Liver (tissue), 9 donors: ENCODE measurements around the gene LYVE1. TPM values are rescaled to one million over a fixed set of nuclear protein-coding genes. Genes with fewer than 3 reads are reported as not detected.

Source experiments
- DNase-seq: peaks from one replicate; pipeline ENCODE4 v3.0.0-alpha.2; 2017; ENCODE audit warnings: low spot score
- H3K27ac ChIP-seq, 2 donors: one replicate each; pipeline ENCODE4 v1.7.0; 2013; ENCODE audit warnings: inconsistent platforms in 2 of 2, low read length in 2 of 2, control low read depth in 1 of 2, low read depth in 1 of 2, mild to moderate bottlenecking in 1 of 2
- H3K27me3 ChIP-seq, 4 donors: one replicate each; pipeline versions ENCODE4 v1.6.1 to v1.7.0; 2013; ENCODE audit warnings: low read length in 3 of 4, inconsistent platforms in 1 of 4, mild to moderate bottlenecking in 1 of 4, moderate library complexity in 1 of 4; ENCODE audit not compliant: control insufficient read depth in 4 of 4, insufficient read depth in 4 of 4
- H3K36me3 ChIP-seq, 4 donors: one replicate each; pipeline versions ENCODE4 v1.6.1 to v1.7.0; 2013; ENCODE audit warnings: low read length in 3 of 4, mild to moderate bottlenecking in 3 of 4, low read depth in 1 of 4, moderate library complexity in 1 of 4; ENCODE audit not compliant: control insufficient read depth in 4 of 4, insufficient read depth in 3 of 4
- H3K4me1 ChIP-seq, 4 donors: one replicate each; pipeline versions ENCODE4 v1.6.1 to v1.7.0; 2013; ENCODE audit warnings: low read length in 3 of 4, mild to moderate bottlenecking in 3 of 4, moderate library complexity in 1 of 4; ENCODE audit not compliant: control insufficient read depth in 4 of 4, insufficient read depth in 4 of 4
- H3K4me3 ChIP-seq, 3 donors: one replicate each; pipeline versions ENCODE4 v1.6.1 to v1.7.0; 2013; ENCODE audit warnings: low read length in 3 of 3, control low read depth in 1 of 3, low read depth in 1 of 3, mild to moderate bottlenecking in 1 of 3
- H3K9ac ChIP-seq, 2 donors: one replicate each; pipeline ENCODE4 v1.7.0; 2013; ENCODE audit warnings: low read length in 2 of 2, mild to moderate bottlenecking in 2 of 2, moderate library complexity in 2 of 2, control low read depth in 1 of 2, low read depth in 1 of 2
- H3K9me3 ChIP-seq, 4 donors: one replicate each; pipeline versions ENCODE4 v1.6.1 to v1.7.0; 2013; ENCODE audit warnings: low read length in 3 of 4; ENCODE audit not compliant: control insufficient read depth in 4 of 4
- EGR1 ChIP-seq, 2 donors: IDR thresholded peaks; 2 replicates each; pipeline ENCODE4 v1.6.1; 2016 to 2018; ENCODE audit warnings: antibody characterized with exemption in 2 of 2, low read depth in 2 of 2
- FOXA1 ChIP-seq: IDR thresholded peaks from 2 replicates; pipeline ENCODE4 v1.6.1; 2016; ENCODE audit warnings: antibody characterized with exemption
- FOXA2 ChIP-seq: IDR thresholded peaks from 2 replicates; pipeline ENCODE4 v1.6.1; 2016; ENCODE audit warnings: antibody characterized with exemption
- GABPA ChIP-seq, 2 donors: IDR thresholded peaks in 1 of 2; conservative IDR thresholded peaks in 1 of 2; 2 replicates each; pipeline ENCODE4 v1.6.1; 2016; ENCODE audit warnings: antibody characterized with exemption in 2 of 2, mild to moderate bottlenecking in 1 of 2, moderate library complexity in 1 of 2
- HNF4A ChIP-seq, 2 donors: conservative IDR thresholded peaks; 2 replicates each; pipeline ENCODE4 v1.6.1; 2016; ENCODE audit warnings: antibody characterized with exemption in 2 of 2, mild to moderate bottlenecking in 2 of 2
- HNF4G ChIP-seq: IDR thresholded peaks from 2 replicates; pipeline ENCODE4 v1.6.1; 2016; ENCODE audit warnings: antibody characterized with exemption
- JUND ChIP-seq, 2 donors: IDR thresholded peaks; 2 replicates each; pipeline ENCODE4 v1.6.1; 2016; ENCODE audit warnings: antibody characterized with exemption in 2 of 2
- MAX ChIP-seq: IDR thresholded peaks from 2 replicates; pipeline ENCODE4 v1.6.1; 2016; ENCODE audit warnings: antibody characterized with exemption
- NR2F2 ChIP-seq: IDR thresholded peaks from 2 replicates; pipeline ENCODE4 v1.6.1; 2016; ENCODE audit warnings: antibody characterized with exemption
- RAD21 ChIP-seq, 2 donors: IDR thresholded peaks; 2 replicates each; pipeline ENCODE4 v1.6.1; 2016; ENCODE audit warnings: antibody characterized with exemption in 2 of 2, mild to moderate bottlenecking in 2 of 2
- RXRA ChIP-seq, 2 donors: IDR thresholded peaks; 2 replicates each; pipeline ENCODE4 v1.6.1; 2017 to 2018; ENCODE audit warnings: antibody characterized with exemption in 2 of 2, mild to moderate bottlenecking in 1 of 2
- SP1 ChIP-seq: IDR thresholded peaks from 2 replicates; pipeline ENCODE4 v1.6.1; 2018; ENCODE audit warnings: antibody characterized with exemption, mild to moderate bottlenecking
- TAF1 ChIP-seq: conservative IDR thresholded peaks from 2 replicates; pipeline ENCODE4 v1.6.1; 2016; ENCODE audit warnings: antibody characterized with exemption, mild to moderate bottlenecking
- YY1 ChIP-seq: IDR thresholded peaks from 2 replicates; pipeline ENCODE4 v1.6.1; 2016; ENCODE audit warnings: antibody characterized with exemption, mild to moderate bottlenecking
- WGBS: extraction: QIAGEN DNeasy Blood & Tissue Kit; methylation state at CpG from one replicate; pipeline ENCODE4 v1.1.7; 2013; 5-methylcytosine and 5-hydroxymethylcytosine counted together
- polyA plus RNA-seq, 2 donors: library from polyadenylated mRNA; stranded (reverse) in 1 of 2; unstranded in 1 of 2; fragments of 200-250 nt in 1 of 2; fragments of >200 nt in 1 of 2; fragmentation: Nextera tagmentation in 1 of 2; extraction: Ambion mirVana in 1 of 2; gene quantifications; one replicate each; pipeline versions ENCODE4 v1.2.1 to v1.2.3, GENCODE V29; 2013 to 2015
- total RNA-seq, 2 donors: library from RNA; depleted of rRNA; stranded (reverse); fragments of >200 nt; gene quantifications; one replicate each; pipeline ENCODE4 v1.2.3, GENCODE V29; 2014
- TF ChIP-seq, protein P1 (sequence below): IDR thresholded peaks from 2 replicates; pipeline ENCODE4 v1.6.1; 2016; ENCODE audit warnings: antibody characterized with exemption
- TF ChIP-seq, protein P2 (sequence below): IDR thresholded peaks from 2 replicates; pipeline ENCODE4 v1.6.1; 2016; ENCODE audit warnings: antibody characterized with exemption, mild to moderate bottlenecking
- TF ChIP-seq, protein P3 (sequence below): fragments of 150-350 bp; IDR thresholded peaks from 2 replicates; pipeline ENCODE4 v1.5.1; 2017; ENCODE audit warnings: improper control_type of control experiment, low read depth, low read length; ENCODE audit not compliant: missing input control
- TF ChIP-seq, protein P4 (sequence below): IDR thresholded peaks from 2 replicates; pipeline ENCODE4 v1.6.1; 2016; ENCODE audit warnings: antibody characterized with exemption
- donor health status: healthy.
- donor health status: healthy.
- donor health status: healthy.
- donor health status: healthy.
- donor health status: healthy.

The LYVE1 gene
- total and polyA plus RNA-seq, 4 donors: 11.3 to 46.7 (median 28.3) TPM

DNA sequence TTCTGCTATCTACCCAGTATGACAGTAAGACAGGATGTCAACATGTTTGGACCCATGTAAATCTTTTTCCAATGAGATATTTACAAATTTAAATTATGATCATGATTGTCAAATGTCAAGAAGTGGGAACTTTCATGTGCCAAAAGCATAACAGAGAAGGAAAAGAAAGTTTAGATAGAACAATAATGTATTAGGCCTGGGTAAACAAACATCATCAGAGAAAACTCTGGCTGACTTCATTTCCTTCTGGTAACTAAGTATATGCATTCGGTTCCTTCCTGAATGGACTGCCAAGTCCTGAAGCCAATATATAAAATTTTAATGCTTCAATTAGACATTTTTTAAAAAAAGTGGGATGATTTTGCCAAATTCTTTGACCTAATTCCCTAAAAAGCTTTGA is 44.0 kb downstream of the LYVE1 start:
- Histone ChIP-seq H3K4me3 (no peak overlapping the region), H3K4me1 (no peaks in the 10 kb centered on the region), H3K27me3 (no peaks in the 10 kb centered on the region), H3K9me3 (no peaks in the 10 kb centered on the region), H3K9ac (no peak overlapping the region), H3K36me3 (peaks cover 0 to 35% (median 24%) of the 10 kb centered on the region in 4 donors), H3K27ac (no peak overlapping the region)
- WGBS: 75% methylated on average over 1 of the region's 1 CpG
- no peak for TF ChIP-seq SP1
- TF ChIP-seq, protein P1, sequence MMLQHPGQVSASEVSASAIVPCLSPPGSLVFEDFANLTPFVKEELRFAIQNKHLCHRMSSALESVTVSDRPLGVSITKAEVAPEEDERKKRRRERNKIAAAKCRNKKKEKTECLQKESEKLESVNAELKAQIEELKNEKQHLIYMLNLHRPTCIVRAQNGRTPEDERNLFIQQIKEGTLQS: no peak
- TF ChIP-seq FOXA1: no peak
- no peak for TF ChIP-seq EGR1 (IDR thresholded peaks at IDR 0.05; ENCODE audit: low read depth in 2 of 2)
- TF ChIP-seq, protein P2, sequence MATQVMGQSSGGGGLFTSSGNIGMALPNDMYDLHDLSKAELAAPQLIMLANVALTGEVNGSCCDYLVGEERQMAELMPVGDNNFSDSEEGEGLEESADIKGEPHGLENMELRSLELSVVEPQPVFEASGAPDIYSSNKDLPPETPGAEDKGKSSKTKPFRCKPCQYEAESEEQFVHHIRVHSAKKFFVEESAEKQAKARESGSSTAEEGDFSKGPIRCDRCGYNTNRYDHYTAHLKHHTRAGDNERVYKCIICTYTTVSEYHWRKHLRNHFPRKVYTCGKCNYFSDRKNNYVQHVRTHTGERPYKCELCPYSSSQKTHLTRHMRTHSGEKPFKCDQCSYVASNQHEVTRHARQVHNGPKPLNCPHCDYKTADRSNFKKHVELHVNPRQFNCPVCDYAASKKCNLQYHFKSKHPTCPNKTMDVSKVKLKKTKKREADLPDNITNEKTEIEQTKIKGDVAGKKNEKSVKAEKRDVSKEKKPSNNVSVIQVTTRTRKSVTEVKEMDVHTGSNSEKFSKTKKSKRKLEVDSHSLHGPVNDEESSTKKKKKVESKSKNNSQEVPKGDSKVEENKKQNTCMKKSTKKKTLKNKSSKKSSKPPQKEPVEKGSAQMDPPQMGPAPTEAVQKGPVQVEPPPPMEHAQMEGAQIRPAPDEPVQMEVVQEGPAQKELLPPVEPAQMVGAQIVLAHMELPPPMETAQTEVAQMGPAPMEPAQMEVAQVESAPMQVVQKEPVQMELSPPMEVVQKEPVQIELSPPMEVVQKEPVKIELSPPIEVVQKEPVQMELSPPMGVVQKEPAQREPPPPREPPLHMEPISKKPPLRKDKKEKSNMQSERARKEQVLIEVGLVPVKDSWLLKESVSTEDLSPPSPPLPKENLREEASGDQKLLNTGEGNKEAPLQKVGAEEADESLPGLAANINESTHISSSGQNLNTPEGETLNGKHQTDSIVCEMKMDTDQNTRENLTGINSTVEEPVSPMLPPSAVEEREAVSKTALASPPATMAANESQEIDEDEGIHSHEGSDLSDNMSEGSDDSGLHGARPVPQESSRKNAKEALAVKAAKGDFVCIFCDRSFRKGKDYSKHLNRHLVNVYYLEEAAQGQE: no peak
- TF ChIP-seq, protein P3, sequence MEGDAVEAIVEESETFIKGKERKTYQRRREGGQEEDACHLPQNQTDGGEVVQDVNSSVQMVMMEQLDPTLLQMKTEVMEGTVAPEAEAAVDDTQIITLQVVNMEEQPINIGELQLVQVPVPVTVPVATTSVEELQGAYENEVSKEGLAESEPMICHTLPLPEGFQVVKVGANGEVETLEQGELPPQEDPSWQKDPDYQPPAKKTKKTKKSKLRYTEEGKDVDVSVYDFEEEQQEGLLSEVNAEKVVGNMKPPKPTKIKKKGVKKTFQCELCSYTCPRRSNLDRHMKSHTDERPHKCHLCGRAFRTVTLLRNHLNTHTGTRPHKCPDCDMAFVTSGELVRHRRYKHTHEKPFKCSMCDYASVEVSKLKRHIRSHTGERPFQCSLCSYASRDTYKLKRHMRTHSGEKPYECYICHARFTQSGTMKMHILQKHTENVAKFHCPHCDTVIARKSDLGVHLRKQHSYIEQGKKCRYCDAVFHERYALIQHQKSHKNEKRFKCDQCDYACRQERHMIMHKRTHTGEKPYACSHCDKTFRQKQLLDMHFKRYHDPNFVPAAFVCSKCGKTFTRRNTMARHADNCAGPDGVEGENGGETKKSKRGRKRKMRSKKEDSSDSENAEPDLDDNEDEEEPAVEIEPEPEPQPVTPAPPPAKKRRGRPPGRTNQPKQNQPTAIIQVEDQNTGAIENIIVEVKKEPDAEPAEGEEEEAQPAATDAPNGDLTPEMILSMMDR: no peak
- TF ChIP-seq JUND (IDR thresholded peaks at IDR 0.05): no peak
- no peak for TF ChIP-seq RAD21 (IDR thresholded peaks at IDR 0.05)
- TF ChIP-seq, protein P4, sequence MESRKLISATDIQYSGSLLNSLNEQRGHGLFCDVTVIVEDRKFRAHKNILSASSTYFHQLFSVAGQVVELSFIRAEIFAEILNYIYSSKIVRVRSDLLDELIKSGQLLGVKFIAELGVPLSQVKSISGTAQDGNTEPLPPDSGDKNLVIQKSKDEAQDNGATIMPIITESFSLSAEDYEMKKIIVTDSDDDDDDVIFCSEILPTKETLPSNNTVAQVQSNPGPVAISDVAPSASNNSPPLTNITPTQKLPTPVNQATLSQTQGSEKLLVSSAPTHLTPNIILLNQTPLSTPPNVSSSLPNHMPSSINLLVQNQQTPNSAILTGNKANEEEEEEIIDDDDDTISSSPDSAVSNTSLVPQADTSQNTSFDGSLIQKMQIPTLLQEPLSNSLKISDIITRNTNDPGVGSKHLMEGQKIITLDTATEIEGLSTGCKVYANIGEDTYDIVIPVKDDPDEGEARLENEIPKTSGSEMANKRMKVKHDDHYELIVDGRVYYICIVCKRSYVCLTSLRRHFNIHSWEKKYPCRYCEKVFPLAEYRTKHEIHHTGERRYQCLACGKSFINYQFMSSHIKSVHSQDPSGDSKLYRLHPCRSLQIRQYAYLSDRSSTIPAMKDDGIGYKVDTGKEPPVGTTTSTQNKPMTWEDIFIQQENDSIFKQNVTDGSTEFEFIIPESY: no peak
- no peak for TF ChIP-seq YY1
- TF ChIP-seq NR2F2: no peak
- no peak for TF ChIP-seq TAF1
- TF ChIP-seq HNF4A (conservative IDR thresholded peaks at IDR 0.05): no peak
- TF ChIP-seq HNF4G: no peak
- no peak for TF ChIP-seq MAX
- TF ChIP-seq FOXA2: no peak
- no peak for TF ChIP-seq GABPA (IDR thresholded peaks at IDR 0.05 in 1 of 2, conservative IDR thresholded peaks at IDR 0.05 in 1 of 2)
- no peak for TF ChIP-seq RXRA (IDR thresholded peaks at IDR 0.05)
- no peak for DNase-seq
